HG02840 (cell line): ENCODE results near the gene MFSD6L.

Experiments
- ATAC-seq: cut with Tn5 transposase; IDR thresholded peaks from one replicate; pipeline ENCODE4 v1.9.1; 2021; ENCODE audit warnings: mild to moderate bottlenecking, moderate library complexity, moderate number of reproducible peaks; ENCODE audit not compliant: unreplicated experiment, low FRiP score

The MFSD6L gene

DNA sequence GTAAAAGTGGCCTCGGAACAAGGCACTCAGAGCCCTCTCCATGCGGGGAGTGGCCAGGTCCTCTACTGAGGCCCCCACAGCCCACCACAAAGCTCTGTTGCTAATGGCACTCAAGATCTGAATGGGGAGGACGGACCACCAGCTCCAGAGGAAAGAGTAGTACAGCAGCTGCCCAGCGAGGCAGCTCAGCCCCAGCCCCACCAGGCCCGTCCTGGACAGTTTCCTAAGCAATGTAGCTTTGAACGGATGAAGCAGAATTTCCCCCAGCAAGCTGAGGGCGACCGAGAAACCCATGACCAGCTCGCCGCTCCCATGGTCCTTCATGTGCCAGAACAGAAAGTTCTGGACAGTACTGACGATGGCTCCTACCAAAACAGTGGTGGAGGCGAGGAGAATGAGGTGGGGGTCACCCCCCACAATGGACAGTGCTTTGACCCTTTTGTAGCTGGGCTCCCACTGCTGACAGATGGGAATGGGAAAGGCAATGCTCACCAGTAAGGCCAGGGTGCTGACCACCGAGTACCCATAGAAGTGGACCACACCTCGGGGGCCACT is 1.5 kb downstream of the MFSD6L start:
- ATAC-seq = no peak

DNA sequence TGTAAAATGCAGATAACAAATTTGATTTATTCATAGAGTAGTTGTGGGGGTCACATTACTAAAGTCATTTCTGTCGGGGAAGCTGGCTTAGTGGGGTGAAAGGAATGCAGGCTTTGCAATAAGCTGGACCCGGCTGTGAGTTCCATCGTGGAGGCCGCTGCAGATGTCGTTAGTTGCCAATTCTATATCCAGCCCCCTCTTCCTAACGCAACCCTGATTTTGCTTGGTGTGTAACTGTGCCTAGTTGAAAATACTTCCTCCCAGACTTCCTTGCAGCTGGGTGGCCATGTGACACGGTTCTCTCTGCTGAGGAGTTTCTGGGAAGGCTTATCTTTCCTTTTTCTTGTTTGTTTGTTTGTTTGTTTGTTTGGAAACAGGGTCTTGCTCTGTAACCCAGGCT is 4.5 kb downstream of the MFSD6L start:
- no peak for ATAC-seq

DNA sequence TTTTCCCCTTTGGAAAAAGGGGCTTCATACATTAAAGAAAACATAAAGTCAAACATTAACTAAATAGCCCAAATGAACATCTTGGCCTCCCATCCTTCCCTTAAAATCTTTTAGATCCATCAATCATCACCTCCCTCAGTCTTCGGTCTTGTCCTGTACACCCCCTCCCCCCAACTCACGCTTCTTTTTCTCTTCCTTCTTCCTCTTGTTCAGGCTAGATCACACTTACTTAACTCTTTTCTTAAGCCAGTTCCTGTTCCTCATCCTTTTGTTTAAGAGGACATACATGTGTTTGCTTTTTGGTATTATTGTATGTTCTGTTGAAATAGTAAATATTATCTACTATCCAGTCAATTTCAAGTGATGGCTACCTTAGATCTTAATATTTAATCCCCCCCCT is 5.5 kb downstream of the MFSD6L start:
- no peak for ATAC-seq

DNA sequence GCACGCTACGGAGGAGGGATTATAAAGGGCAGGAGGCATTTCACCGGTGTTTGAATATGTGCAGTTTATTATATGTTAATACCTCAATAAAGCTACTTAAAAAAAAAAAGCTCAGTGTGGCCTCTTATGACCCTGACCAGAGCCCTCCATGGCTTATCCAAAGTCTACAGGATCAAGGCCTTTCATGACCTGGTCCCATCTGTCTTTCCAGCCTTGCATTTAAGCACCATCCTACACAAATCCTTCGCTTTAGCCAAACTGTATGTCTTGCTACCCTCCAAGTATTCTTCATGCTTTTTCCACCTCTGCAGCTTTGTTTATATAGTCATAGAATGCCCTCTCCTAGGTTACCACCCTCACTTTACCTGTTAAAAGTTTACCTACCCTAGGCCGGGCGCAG is 6.5 kb downstream of the MFSD6L start:
- no peak for ATAC-seq

DNA sequence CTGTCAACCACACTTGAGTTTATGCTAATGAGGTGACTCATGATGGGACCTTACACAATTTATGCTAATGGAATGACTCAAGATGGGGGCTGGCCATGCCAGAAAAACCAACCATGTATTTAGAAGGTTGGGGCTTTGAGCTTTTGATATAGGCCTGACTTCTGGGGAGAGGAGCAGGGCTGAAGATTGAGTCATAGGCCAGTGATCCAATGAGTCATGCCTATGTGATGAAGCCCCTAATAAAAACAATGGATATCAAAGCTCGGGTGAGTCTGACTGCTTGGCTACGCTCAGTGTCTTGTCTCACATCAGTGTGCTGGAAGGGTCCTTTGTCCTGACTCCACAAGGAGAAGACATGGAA is 7.3 kb downstream of the MFSD6L start:
- no peak for ATAC-seq

DNA sequence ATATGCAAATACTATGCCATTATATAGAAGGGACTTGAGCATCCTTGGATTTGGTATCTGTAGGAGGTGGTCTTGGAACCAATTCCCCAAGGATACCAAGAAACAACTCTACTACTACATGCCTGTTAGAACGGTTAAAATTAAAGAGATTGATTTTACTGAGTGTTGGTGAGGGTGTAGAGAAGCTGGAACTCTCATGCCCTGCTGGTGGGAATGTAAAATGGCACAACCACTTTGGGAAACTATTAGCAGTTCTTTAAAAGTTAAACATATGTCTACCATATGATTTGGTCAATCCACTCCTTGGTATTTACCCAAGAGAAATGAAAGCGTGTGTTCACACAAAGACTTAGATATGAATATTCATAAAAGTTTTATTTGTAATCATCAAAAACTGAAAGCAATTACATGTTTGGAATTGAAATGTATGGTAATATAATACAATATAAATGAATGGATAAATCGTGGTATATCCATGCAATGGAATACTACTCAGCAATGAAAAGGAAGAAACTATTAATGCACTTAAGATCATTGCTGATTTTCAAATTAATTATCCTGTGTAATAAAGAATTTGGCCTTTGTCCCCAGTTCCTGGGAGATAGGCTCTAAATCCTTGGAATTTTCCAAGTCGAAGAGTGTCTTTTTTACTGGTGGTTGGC is 7.8 kb downstream of the MFSD6L start:
- ATAC-seq = no peak

DNA sequence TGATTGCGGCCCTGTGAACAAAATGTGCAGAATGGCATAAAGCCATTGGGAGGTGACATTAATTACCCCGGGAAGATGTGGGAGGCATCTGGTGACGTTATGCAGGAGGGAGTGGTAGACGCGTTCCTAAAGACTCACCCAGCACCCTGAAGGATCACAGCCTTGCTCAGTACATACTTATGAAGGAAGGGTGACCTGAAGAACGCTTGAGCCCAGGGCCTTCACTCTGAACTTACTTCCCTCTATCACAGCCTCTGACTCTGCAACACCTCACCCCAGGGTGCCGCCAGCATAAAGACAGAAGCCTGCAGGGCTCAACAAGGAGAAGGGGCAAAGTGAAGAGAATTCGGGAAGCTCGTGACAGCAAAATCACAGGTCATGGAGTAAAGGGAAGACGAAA is 9.4 kb downstream of the MFSD6L start:
- ATAC-seq = no peak

DNA sequence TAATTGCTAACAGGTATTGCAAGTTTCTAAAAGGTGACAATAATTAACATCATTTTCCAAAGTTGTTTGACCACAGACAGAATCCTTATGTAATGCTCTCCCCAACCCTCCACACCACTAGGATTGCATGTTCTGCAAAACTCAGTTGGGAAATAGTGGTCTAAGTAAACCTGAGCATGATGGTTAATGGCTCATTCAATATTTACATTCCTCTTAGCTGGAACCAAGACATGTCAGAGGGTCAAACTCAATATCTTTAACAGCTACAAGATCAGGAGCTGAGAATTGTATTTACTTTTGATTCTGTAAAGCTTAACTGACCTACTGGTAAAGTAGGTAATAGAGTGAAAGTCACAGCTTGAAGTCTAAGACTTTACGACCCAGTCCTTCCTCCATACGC is 10.2 kb downstream of the MFSD6L start:
- no peak for ATAC-seq

DNA sequence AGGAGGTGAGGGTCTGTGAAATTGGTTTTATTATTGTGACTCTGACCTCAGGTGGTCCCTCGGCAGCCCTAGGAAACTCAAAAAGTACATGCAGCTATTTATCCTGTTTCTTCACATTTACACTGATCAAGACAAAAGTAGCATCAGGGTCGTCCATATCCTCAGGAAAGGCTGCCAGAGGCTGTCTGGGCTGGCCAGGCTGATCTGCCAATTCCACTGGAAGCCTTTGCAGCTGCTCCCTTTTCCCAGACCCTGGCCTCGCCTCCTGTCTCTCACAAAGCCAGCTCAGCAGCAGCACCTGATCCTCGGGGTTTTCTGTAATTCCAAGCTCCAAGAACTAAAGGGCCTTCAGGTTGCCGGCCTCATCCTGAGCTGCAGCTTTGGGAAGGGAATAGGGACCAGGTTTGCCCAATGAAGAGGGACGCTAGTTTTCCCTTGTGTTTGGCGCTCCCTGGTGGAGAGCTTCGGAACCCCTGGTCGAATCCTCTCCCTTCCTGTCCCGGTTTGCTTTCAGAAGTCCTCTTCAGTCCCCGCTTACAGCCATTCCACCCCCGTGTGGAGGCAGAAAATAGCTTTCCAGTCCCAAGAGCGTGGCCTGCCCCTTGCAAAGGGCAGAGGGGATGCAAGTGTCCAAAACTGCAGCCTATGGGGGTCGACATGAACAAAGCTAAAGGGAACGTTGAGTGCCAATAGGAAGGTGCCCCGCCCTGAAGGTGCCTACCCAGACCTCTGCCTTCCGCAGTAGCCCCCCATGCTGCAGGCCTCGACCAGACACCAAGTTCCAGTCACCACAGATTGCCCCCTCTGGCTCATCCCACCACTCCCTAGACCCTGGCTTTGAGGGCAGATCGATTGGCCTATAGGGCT is 13.4 kb downstream of the MFSD6L start:
- no peak for ATAC-seq

DNA sequence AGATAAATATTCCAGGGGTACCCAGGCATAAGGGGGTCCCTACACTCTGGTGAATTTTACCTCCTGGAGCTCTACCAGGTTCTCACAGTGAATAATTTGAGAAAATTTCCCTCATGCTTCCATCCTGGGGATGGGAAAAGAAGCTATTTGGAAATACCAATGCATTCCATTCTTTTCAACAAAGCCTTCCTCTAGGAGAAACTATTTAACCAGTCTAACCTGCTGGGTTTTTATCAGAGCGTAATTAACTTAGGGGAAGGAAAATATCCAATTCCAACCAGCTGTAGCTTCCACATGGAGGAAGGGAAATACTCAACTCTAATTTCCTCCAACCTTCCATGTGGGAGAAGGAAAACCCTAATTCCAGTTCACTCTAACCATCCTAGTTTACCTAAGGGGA is 17.0 kb downstream of the MFSD6L start:
- ATAC-seq = no peak

DNA sequence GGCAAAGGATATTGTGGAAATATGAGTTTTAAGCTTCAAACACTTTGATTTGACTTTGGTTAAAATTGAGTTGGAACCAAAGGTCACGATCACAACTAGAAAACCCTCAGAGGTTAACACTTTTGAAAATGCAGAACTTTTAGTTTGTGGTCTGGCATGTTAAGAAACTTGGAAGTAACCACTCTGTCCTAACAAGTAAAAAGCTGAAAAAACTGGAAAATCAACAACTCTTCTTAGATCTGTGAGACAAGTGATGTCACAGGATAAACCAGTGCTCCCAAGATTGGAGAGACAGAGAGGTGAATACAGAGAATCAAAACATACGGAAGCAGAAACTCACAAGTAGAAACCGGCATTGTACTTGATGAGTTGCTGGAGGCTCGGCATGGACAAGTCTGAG is 17.4 kb downstream of the MFSD6L start:
- ATAC-seq = no peak

DNA sequence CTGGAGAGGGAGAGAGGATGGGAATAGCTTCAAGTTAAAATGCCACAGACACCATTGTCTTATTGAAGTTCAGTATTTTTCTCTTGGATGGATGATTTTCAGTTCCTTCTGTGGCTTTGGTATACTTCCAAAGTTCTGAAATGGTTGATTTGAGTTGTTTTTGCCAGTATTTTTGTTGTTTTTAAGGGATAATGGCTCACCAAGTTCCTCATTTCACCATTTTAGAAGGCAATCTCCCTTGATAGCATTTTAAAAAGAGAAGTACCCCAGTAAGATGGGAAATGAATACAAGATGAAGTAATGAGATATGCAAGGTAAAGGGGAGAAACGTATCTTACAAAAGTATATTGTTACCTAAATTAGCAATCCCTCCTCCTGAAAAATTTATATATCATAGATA is 22.3 kb downstream of the MFSD6L start:
- no peak for ATAC-seq

DNA sequence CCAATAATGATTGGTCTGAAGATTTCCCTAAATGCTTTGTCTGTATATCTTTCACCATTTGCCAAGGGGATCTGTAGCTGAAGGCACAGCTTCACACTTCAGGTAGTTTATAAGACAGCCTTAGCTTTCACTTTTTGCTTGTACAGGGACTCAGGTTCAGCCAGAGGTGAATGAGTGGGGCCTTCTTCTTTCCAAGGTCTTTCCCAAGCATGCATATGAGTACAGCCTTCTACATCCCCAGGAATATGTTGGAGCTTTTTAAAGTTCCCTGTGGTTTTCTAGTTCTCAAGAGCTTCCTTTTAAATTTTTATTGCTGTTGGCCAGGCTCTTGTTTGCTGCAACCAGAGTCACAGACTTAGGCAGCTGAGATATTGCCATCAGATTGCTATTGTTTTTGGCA is 22.9 kb downstream of the MFSD6L start:
- ATAC-seq = no peak

DNA sequence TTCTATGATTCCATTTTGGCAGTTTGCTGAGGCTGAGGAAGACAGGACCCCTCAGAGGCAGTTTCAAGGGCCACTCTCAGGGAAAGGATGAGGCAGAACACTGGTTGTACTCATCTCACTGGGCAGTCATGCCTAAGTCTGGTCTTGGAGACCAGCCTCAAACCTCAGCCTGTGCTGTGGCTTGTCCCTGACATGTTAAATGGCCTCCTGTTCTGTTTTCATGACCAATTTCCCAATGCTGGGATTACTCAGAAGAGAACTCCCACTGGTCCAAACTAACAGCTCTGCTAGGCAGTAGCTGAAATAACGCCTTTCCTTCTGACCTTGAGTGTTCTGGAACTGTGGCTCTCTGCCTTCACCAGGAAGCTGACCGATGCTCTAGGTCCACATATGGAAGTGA is 32.4 kb downstream of the MFSD6L start:
- no peak for ATAC-seq

DNA sequence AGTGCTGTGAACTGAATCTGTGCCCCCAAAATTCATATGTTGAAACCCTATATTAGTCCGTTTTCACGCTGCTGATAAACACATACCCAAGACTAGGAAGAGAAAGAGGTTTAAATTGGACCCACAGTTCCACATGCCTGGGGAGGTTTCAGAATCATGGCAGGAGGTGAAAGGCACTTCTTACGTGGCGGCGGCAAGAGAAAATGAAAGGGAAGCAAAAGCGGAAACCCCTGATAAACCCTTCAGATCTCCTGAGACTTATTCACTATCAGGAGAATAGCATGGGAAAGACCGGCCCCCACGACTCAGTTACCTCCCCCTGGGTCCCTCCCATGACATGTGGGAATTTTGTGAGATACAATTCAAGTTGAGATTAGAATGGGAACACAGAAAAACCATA is 37.2 kb downstream of the MFSD6L start:
- ATAC-seq = no peak

DNA sequence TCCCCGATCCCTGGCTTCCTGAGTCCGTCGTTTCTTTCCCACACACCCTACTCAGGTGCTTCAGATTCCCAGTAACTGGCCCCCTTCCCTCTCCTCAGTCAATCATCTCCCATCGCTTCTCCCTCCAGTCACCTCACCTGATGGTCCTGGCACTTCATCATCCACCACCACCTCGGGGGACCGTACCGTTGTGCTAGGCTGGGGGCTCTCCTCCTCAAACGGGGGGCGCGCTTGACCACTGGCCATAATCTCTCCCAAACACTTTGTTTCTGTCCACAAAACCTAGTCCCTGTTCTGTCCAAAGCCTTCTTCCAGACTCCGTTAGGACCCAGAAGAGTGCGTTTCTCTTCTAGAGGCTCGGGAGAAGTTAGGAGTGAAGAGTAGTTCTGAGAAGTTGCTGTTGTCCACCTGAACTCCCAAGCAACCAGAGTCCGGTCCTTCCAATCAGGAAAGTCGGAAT is 41.0 kb downstream of the MFSD6L start, which contains the start of gene SPDYE4:
TSS of gene SPDYE4 (minus strand) at position 410 of the 460 bp plus-strand sequence. CDS start at position 246, 164 bp downstream.
- no peak for ATAC-seq

DNA sequence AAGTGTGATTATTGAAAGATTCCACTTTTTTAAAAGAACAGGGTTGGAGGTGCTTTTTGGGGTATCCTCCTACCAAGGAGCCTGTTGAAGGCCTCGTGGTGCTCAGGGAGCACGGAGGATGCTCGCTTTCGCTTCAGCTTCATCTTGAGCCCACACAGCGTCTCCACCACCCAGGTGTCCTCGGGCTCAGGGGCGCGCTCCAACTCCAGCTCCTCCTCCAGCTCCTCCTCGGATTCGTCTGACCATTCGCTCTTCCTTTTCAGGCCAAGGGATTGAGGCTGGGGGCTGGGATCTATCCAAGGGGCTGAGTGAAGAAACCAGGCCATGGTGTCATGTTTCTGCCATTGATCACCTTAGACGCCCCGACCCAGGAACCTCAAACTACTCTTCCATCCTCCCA is 42.0 kb downstream of the MFSD6L start:
- ATAC-seq = no peak

DNA sequence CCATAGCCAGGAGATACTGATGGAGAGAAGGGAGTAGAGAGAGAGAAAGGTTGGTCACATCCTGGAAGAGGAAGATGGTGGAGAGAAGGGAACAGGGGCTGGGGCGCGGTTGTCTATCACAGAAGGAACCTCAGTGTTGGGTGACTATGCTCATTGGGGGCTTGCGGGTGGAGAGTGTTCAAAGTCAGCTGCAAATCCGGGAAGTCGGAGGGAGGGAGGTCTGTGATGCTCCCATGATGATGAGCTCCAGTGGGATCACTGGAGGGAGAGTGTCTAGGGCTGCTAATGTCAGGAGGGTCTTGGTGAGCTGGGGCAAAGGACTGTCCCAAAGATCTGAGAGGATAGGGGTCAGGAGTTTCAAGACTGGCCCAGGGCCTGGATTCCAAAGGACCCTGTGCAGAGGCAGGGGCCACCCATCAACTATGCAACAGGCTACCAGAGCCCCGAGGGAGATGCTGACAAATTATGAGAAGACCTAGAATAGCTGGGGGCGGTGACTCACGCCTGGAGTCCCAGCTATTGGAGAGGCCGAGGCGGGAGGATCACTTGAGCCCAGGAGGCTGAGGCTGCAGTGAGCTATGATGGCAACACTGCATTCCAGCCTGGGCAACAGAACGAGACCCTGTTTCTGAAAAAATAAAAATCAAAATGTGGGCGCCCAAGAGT is 43.4 kb downstream of the MFSD6L start:
- ATAC-seq = no peak

DNA sequence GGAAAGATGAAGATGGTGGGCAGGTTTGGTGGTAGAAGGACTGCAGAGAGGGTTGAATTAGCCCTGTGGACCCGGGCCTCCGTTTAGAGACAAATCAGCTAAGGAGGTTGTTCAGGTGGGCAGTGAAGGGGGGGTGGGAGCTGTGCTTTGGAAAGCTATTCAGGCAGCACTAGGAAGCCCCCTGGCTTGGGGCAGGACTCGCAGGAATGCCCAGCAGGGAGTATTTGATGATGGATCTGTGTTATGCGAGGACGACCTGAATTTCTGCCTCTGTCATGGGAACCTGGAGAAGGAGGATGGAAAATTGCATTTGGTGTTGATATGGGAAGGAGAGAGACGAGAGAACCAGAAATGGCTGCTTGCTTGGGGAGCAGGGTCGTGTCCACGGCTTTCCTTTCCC is 44.3 kb downstream of the MFSD6L start:
- ATAC-seq = no peak

DNA sequence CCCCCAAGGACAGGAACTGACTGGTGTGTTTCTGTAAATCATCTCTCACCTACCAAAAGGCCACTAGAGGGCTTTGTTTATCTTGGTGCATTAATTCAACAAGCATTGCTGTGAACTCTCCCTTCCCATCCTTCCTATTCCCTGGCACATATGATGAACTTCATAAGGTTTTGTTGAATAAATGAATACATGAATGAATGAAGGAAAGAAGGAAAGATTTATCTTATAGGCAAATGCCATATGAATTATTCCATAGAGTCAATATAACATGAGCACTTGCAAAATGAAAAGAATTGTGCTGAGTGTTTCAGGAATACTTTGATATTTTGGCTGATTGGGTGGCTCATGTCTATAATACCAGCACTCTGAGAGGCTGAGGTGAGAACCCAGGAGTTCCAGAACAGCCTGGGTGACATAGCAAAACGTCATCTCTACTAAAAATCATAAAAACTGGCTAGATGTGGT is 45.2 kb downstream of the MFSD6L start:
- ATAC-seq = no peak
